ENCODE measurements around the gene MOGAT1. TPM values are rescaled to one million over a fixed set of nuclear protein-coding genes. Genes with fewer than 3 reads are reported as not detected.

MOGAT1 gene
- total RNA-seq, 1 experiment from 2014 or later, result 51.2 TPM

DNA sequence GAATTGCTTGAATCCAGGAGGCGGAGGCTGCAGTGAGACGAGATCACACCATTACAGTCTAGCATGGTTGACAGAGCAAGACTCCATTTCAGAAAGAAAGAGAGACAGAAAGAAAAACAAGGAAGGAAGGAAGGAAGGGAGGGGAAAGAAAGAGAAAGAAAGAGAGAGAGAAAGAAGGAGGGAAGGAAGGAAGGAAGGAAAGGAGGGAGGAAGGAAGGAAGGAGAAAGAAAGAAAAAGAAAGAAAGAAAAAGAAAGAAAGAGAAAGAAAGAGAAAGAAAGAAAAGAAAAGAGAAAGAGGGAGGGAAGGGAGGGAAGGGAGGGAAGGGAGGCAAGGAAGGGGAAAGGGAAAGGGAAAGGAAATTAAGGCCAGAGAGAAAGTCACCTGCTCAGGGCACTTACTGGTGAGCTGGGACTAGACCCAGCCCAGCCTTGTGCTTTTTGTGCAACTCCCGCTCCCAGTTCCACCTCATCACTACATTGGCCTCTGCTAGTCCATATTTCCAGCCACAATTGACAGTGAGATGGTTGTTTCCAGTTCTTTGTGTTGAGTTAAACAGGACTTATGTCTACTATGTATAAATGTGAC is 35.7 kb downstream of the MOGAT1 start:
- Mint-ChIP-seq H3K9me3 (ENCODE audit: low read depth, unreplicated experiment) (no peaks in the 10 kb centered on the region), H3K27ac (ENCODE audit: unreplicated experiment) (peak overlapping the region; percentile 63), H3K36me3 (ENCODE audit: insufficient read depth, unreplicated experiment) (peaks cover 95% of the 10 kb centered on the region), H3K4me1 (ENCODE audit: low read depth, unreplicated experiment) (peaks cover 34% of the 10 kb centered on the region), H3K27me3 (ENCODE audit: unreplicated experiment) (no peaks in the 10 kb centered on the region), H3K4me3 (ENCODE audit: low read depth, unreplicated experiment) (no peak overlapping the region)
- DNase-seq, result no peak
- CTCF ChIA-PET, result interaction anchor here (0.9 to 1.4 kb wide), 5 partner anchors 37 to 232 kb away, joined by 4 to 6 read pairs (median 5); no protein-coding TSS in a partner anchor
- TF ChIP-seq, protein P1, sequence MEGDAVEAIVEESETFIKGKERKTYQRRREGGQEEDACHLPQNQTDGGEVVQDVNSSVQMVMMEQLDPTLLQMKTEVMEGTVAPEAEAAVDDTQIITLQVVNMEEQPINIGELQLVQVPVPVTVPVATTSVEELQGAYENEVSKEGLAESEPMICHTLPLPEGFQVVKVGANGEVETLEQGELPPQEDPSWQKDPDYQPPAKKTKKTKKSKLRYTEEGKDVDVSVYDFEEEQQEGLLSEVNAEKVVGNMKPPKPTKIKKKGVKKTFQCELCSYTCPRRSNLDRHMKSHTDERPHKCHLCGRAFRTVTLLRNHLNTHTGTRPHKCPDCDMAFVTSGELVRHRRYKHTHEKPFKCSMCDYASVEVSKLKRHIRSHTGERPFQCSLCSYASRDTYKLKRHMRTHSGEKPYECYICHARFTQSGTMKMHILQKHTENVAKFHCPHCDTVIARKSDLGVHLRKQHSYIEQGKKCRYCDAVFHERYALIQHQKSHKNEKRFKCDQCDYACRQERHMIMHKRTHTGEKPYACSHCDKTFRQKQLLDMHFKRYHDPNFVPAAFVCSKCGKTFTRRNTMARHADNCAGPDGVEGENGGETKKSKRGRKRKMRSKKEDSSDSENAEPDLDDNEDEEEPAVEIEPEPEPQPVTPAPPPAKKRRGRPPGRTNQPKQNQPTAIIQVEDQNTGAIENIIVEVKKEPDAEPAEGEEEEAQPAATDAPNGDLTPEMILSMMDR (IDR thresholded peaks at IDR 0.05; ENCODE audit: unreplicated experiment), result no peak
- BruUV-seq (replicated peaks), result no TSS peak
- intact Hi-C loops (cut with micrococcal nuclease; ENCODE audit: unreplicated experiment), result loop anchor here (5.0 kb wide), 1 partner anchor 155 kb away; the partner anchor contains the start of gene ACSL3

DNA sequence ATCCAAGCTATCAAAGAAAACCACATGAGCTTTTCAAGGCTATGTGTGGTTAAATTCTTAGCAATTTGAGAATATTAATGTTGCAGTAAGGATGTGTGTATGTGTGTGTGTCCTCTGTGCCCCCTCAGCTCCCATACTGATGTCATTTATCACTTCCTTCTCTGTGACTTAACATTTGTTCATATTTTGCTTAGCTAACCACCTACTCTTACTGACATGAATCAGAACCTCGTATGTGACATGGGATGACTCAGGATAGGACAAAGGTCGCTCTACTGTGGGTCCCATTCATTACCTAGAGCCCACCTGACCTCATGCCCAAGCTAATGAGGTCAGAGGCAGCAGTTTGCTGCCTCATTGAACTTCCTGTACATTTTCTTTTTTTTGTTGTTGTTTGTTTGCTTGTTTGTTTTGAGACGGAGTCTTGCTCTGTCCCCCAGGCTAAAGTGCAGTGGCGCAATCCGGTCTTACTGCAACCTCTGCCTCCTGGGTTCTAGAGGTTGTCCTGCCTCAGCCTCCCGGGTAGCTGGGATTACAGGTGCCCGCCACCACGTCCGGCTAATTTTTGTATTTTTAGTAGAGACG is 36.3 kb downstream of the MOGAT1 start:
- peak overlapping the region; percentile 63 for H3K27ac Mint-ChIP-seq (ENCODE audit: unreplicated experiment)
- peaks cover 95% of the 10 kb centered on the region for H3K36me3 Mint-ChIP-seq (ENCODE audit: insufficient read depth, unreplicated experiment)
- intact Hi-C loops (cut with micrococcal nuclease; ENCODE audit: unreplicated experiment), result loop anchor here (1.0 to 5.0 kb wide), 3 partner anchors 155 to 233 kb away; partner anchors contain the start of gene ACSL3
- DNase-seq, result peak; percentile 37
- TF ChIP-seq, protein P1 (IDR thresholded peaks at IDR 0.05; ENCODE audit: unreplicated experiment), result no peak
- BruUV-seq (replicated peaks), result no TSS peak
- peaks cover 33% of the 10 kb centered on the region for H3K4me1 Mint-ChIP-seq (ENCODE audit: low read depth, unreplicated experiment)
- H3K9me3 Mint-ChIP-seq (ENCODE audit: low read depth, unreplicated experiment), result no peaks in the 10 kb centered on the region
- no peaks in the 10 kb centered on the region for H3K27me3 Mint-ChIP-seq (ENCODE audit: unreplicated experiment)
- peak overlapping the region; percentile 45 for H3K4me3 Mint-ChIP-seq (ENCODE audit: low read depth, unreplicated experiment)
- CTCF ChIA-PET, result interaction anchor here (0.9 to 1.4 kb wide), 5 partner anchors 37 to 231 kb away, joined by 4 to 6 read pairs (median 5); no protein-coding TSS in a partner anchor

DNA sequence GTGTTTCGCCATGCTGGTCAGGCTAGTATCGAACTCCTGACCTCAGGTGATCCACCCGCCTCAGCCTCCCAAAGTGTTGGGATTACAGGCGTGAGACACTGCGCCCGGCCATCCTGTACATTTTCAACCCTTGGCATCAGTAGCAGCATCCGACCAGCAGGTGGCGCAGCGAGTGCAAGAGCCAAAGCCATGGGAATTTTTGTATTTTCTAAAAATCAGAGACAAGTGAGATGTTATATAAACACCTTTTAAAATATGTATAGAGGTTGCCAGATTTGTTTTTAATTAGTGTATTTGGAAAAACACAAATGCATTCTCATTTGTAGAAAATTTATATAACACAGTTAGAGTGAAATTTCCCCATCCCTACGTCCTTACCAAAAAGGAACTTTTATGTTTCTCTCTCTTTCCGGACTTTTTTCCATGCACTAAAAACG is 36.8 kb downstream of the MOGAT1 start:
- peak; percentile 80 for DNase-seq
- peak overlapping the region; percentile 63 for H3K27ac Mint-ChIP-seq (ENCODE audit: unreplicated experiment)
- BruUV-seq (replicated peaks), result no TSS peak

DNA sequence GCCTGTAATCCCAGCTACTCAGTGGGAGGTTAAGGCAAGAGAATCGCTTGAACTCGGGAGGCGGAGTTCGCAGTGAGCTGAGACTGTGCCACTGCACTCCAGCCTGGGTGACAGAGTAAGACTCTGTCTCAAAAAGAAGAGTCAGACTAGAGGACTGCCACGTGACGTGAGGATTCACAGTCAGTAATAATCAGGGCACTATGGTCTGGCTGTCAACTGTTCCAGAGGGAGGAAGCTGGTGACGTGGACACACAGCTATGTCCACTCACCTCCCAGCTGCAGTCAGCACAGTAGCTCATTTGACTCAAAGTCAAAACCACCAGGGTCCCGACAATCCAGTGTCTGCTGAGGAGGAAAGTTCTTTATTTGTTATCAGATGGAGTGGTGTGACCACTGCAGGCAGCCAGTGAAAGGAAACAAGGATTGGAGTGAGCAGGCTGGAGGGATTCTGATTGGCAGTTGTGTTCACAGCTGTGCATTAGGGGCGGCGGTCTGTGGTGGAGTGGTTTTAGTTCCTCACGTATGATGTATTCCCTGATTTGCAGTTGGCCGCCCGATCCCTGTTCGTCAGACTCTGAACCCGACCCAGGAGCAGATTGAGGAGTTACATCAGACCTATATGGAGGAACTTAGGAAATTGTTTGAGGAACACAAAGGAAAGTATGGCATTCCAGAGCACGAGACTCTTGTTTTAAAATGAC is 37.9 kb downstream of the MOGAT1 start:
- TF ChIP-seq, protein P1 (IDR thresholded peaks at IDR 0.05; ENCODE audit: unreplicated experiment), result no peak
- Mint-ChIP-seq H3K9me3 (ENCODE audit: low read depth, unreplicated experiment) (no peaks in the 10 kb centered on the region), H3K4me1 (ENCODE audit: low read depth, unreplicated experiment) (peaks cover 32% of the 10 kb centered on the region), H3K27me3 (ENCODE audit: unreplicated experiment) (no peaks in the 10 kb centered on the region), H3K36me3 (ENCODE audit: insufficient read depth, unreplicated experiment) (peaks cover 95% of the 10 kb centered on the region), H3K4me3 (ENCODE audit: low read depth, unreplicated experiment) (no peak overlapping the region), H3K27ac (ENCODE audit: unreplicated experiment) (peak overlapping the region; percentile 73)
- CTCF ChIA-PET, result interaction anchor here (1.0 to 1.5 kb wide), 2 partner anchors 153 to 194 kb away, joined by 3 read pairs; no protein-coding TSS in a partner anchor
- BruUV-seq (replicated peaks), result no TSS peak
- intact Hi-C loops (cut with micrococcal nuclease; ENCODE audit: unreplicated experiment), result loop anchor here (5.0 kb wide), 1 partner anchor 153 kb away; the partner anchor contains the start of gene ACSL3
- no peak for DNase-seq

More for the DNA sequence above, 36.8 kb downstream of the MOGAT1 start:
- TF ChIP-seq, protein P1 (IDR thresholded peaks at IDR 0.05; ENCODE audit: unreplicated experiment), result peak; percentile 93
- Mint-ChIP-seq H3K36me3 (ENCODE audit: insufficient read depth, unreplicated experiment) (peaks cover 95% of the 10 kb centered on the region), H3K4me1 (ENCODE audit: low read depth, unreplicated experiment) (peaks cover 33% of the 10 kb centered on the region), H3K27me3 (ENCODE audit: unreplicated experiment) (no peaks in the 10 kb centered on the region), H3K4me3 (ENCODE audit: low read depth, unreplicated experiment) (peak overlapping the region; percentile 45), H3K9me3 (ENCODE audit: low read depth, unreplicated experiment) (no peaks in the 10 kb centered on the region)
- intact Hi-C loops (cut with micrococcal nuclease; ENCODE audit: unreplicated experiment), result loop anchor here (1.0 to 5.0 kb wide), 3 partner anchors 154 to 232 kb away; partner anchors contain the start of gene ACSL3
- CTCF ChIA-PET, result interaction anchor here (0.9 to 1.5 kb wide), 5 partner anchors 38 to 231 kb away, joined by 3 to 6 read pairs (median 5); no protein-coding TSS in a partner anchor
